Measurements from ENCODE around the gene THYN1.
"Not testable (repeated sequence)": the region's sequence is repeated elsewhere in the genome, so short reads cannot be mapped to it uniquely, and the experiment has no call there.

Gene THYN1

DNA sequence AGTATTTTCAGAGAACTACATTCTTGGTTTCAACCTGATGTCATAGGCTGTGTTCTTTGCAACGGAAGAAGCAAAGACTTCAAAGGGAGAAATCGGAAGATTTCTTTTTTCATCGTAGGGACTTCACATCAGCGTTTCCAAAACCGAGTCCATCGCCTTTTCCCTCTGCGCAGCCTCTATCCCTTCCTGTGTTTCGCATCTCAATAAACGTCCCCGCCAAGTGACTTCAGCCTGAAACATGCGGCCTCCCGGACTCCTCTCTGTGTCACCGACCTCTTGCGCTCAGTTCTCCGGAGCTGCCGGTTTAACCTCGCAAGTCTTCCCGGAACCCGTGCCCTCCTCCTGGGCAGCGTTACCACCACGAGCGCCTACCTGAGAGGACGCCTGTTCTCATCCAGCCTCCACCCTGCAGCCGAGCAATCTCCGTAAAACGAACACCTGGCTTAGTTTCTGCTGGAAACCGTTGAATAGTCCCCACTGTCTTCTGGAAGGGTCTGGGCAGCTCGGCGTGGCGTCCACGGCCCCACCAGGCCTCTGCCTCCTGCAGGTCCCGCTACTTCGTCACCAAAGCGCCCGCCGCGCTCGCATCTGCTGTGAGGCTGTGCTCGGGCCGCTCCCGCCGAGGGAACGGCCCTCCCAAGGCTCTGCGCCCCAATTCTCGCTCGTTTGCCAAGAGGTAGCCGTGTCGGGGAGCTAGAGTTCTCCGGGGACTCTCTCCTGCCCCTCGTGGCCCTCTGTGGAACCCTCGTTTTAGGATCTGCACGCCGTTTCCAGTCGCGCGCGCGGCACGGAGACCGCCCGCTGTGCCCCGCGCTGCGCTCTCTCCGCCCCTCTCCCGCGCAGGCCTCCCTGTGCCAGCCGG, 22.6 kb upstream of the THYN1 start, which contains the start of gene GLB1L3:
TSS of gene GLB1L3 (plus strand) at position 846 of the 862 bp plus-strand sequence. CDS start 362 bp downstream, outside the sequence.
- DNase-seq (ENCODE audit: extremely low read depth in 1 of 2, low read depth in 1 of 2): peak; percentile 47 to 76

DNA sequence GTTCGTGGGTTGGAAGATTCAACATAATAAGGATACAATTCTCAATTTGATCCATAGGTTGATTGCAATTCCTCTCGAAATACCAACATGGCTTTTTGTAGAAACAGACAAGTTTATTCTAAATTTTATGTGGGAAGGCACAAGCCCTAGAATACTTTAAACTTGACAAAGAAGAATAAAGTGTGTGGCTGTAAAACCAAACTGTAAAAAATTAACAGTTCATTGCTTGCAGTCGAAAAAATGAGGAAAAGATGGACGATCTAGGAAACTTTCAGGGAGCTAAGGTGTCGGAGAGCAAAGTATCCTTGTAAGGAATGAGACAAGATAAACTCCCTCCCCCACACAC, 22.0 kb upstream of the THYN1 start:
- DNase-seq (ENCODE audit: extremely low read depth in 1 of 2, low read depth in 1 of 2): no peak

DNA sequence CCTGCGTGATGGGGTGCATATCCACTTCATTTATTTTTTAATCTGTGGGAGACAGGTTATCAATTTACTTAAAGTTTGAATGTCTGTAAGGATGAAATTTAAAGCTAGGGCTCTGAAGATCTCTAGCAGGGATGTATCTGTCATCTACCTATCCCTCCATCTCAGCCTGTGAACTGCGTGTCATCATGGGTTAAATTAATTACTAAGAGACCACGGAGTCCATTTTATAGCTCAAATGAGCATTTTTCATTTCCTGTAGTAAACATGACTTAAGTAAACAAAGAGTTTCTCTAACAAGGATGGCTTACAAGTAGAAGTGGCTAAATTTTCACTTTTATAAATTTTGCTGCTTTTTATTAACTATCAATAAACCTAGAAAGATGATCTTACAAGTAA, 20.2 kb upstream of the THYN1 start:
- no peak for DNase-seq (ENCODE audit: extremely low read depth in 1 of 2, low read depth in 1 of 2)

DNA sequence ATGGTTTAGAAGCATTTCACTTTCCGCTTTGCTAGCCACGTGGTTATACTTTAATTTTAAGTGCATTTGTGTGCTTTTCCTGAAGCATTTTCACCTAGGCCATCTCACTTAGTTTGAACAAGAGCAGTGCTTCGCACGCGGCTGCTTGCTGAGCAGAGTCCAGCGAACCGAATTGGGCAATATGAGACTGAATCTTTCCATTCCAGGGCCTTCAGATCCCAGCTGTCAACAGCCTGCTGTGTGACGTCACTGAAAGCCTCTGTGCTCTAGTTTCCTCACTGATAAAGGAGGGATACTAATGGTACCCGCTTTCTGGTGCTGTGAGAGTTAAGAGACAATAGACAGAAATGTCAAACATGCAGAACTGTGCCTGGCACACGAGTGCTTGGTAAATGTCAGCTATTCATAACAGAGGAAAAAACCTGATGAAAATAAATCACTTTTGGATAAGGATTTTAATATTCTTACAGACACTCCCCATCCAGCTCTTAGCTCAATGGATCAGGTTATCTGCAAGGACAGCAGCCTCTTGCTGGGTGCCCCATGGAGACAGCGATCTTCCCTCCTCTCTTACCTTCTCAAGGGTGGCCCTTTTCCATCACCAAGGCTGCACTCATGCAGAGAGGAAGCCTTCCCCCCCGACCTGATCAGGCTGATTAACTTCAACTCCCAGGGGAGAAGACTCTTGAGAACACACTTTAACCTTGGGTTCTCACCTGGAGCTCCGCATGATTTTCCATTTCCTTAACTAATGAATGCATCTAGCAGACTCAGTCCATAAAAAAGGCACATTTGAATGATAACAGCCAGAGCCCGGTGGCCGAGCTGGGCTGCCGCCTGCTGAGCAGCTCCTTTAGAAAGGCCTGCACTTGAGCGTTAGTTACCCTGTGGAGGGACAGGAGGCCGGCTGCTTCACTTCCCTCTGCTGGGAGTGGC, 19.5 kb upstream of the THYN1 start:
- no peak for DNase-seq (ENCODE audit: extremely low read depth in 1 of 2, low read depth in 1 of 2)

DNA sequence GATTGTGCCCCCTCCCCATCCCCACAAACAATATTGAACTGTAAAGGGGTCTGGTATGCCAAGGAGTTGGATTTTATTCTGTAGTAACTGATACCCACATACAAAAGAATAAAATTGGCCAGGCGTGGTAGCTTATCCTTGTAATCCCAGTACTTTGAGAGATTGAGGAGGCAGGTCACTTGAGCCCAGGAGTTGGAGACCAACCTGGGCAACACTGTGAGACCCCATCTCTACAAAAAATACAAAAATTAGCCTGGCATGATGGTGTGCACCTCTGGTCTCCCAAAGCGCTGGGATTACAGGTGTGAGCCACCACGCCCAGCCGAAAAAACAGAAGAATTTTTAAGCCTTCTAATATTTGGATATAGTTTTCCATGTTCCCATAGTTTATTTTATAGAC, 18.8 kb upstream of the THYN1 start:
- no peak for DNase-seq (ENCODE audit: extremely low read depth in 1 of 2, low read depth in 1 of 2)

DNA sequence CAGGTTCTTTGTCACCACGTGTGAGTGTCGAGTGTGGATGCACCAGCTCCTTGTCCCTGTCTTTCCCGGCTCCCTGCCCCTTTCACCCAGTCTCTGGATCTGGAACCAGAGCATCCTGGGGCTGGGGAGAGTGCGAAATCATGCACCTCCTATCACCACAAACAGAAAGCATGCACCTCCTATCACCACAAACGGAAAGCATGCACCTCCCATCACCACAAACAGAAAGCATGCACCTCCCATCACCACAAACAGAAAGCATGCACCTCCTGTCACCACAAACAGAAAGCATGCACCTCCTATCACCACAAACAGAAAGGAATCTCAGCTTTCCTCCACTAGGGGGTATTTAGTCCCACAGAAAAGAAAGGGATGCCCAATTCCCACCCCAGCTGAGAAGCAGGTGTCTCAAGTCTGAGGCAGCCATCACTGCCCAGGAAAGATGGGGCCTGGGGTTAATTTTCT, 17.1 kb upstream of the THYN1 start:
- no peak for DNase-seq (ENCODE audit: extremely low read depth in 1 of 2, low read depth in 1 of 2)

DNA sequence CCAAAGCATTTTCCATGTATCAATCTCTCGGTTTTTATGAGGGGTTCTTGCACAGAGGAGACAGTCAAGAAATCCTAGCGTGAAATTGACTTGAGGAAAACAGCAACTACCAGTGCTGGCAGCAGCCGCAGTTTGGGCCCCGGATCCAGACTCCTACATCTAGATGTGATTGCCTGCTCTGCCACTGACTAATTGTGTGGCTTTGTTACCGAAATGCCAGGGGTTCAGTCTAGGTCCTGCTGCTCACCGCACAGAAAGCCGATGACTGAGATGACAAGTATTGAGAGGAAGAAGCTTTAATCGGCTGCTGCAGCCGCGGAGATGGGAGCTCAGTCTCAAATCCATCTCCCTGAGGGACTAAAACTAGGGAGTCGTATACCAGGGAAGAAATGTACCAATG, 14.8 kb upstream of the THYN1 start:
- DNase-seq (ENCODE audit: extremely low read depth in 1 of 2, low read depth in 1 of 2): no peak

DNA sequence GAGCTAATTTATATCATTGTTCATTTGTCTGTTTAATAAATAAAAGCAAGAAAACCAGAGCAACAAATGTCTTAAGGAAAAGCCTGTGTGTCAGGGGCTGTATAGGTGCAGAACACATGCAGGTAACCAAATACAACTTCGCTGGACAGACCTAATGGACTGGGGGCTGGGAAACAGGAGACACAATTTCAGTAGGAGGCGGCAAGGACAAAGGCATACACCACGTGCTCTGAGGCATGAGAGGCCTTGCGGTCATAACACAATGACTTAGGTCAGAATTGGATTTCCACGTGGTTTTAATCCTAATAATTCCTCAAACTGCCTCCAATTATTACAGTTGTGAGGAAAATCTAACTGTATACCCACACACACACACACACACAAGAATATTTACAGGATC, 14.3 kb upstream of the THYN1 start:
- DNase-seq (ENCODE audit: extremely low read depth in 1 of 2, low read depth in 1 of 2): no peak

DNA sequence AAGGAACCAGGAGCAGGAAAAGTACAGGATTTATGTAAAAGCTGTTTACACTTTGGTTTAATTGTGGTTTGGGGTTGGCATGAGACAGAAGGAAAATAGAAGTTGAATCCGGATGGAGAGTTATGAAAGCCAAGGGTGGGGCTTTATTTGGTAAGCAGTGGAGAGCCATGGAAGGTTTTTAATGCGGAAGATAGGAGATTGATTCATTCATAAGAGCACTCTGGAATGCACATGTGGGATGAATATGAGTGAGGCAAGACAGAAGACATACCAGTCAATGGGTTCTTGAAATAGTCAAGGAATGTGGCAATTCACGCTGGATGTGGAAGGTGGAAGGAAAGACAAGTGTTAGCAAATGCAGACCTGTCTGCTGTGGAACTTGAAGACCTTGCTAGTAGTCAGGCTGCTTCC, 13.7 kb upstream of the THYN1 start:
- DNase-seq (ENCODE audit: extremely low read depth in 1 of 2, low read depth in 1 of 2): no peak

DNA sequence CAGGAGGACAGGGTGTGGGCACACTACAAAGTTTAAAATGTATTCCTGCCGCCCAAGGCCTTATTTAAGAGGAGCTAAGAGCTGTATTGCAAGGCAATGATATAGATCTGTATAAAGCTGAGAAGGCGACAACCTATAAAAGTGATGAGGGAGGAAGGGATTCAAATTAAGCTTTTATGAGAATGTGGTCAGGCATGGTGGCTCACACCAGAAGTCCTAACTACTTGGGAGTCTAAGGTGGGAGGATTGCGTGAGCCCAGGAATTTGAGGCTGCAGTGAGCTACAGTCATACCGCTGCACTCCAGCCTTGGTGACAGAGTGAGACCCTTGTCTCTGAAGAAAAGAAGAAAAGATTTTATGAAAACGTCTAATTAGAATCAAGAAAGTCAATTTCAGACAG, 13.3 kb upstream of the THYN1 start:
- no peak for DNase-seq (ENCODE audit: extremely low read depth in 1 of 2, low read depth in 1 of 2)

DNA sequence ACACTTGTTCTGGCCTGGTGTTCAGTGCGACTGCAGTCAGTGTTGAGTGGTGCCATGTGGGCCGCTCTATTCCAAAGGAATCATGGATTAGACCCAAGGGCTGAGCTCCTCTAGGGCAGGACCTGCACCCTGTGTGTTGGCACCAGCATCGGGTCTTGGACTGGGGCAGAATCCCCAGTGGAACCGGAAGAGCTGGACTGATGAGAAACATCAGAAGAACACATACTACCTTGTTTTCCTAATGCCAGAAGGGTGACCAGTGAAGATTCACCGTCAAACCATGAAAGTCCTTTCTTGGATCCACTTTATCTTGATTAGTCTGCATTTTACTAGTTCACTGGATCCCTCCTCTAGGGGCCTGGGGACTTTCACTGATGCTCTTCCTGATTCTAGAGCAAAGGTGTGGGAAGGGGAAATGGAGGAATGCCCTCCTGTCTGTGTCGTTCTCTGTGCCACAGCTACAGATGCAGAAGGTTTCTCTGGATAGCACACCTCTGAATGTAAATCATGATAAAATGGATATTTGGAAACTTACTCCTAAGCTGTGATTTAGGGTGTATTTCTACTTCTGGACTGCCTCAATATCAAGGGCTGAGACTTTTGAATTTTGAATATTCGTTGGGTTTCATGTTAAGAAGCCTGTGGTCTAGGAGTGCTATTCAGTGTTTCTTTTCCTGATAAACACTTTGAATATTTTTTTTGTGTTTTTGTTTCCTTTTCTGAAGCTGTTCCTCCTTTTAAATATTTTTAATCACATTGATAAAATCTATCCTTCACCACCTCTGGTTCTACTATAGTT, 12.0 kb upstream of the THYN1 start:
- no peak for DNase-seq (ENCODE audit: extremely low read depth in 1 of 2, low read depth in 1 of 2)

DNA sequence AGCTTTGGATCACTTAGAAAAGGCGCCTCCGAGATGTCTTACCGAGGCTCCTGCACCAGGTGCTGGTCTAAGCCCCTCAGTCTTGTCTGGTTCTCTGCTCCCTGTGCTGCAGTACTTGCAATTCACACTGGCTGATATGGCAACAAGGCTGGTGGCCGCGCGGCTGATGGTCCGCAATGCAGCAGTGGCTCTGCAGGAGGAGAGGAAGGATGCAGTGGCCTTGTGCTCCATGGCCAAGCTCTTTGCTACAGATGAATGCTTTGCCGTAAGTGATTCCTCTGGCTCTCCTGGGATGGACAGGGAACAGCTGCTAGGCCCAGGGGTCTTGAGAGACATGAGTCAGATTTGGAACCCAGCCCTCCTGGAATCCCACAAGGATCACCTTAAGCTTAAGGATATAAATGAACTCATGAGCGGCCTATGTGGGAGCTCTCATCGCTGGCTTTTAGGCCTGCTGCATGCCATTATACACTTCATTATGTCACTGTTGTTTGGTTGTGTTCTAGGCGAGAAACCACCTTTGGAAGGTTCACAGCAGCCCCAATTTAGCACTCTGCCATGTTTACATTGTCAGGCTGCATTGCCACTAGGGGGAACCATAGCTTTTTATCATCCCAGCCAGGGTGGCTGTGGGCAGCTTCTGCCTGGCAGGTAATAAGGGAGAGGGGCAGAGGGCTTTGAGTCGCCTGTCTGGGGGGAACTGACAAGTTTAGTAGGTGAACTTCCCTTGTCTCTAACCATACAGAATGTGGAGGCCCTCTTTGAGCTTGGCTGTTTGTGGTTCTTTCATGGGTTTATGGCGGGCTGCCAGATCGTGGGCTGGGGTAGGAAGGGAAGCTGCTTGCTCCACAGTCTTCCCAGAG, 8.7 kb upstream of the THYN1 start:
- no peak for DNase-seq (ENCODE audit: extremely low read depth in 1 of 2, low read depth in 1 of 2)

DNA sequence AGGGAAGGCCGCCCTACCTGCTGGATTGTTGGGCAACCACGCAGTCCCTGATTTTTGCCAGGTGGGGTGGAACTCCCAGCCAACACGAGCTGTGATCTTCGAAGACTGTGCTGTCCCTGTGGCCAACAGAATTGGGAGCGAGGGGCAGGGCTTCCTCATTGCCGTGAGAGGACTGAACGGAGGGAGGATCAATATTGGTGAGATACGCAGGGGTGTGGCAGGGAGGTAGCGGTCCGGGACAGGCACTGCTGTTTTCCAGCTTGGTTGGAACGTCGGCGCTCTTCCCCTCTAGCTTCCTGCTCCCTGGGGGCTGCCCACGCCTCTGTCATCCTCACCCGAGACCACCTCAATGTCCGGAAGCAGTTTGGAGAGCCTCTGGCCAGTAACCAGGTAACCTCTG, 7.8 kb upstream of the THYN1 start:
- DNase-seq (ENCODE audit: extremely low read depth in 1 of 2, low read depth in 1 of 2): no peak

DNA sequence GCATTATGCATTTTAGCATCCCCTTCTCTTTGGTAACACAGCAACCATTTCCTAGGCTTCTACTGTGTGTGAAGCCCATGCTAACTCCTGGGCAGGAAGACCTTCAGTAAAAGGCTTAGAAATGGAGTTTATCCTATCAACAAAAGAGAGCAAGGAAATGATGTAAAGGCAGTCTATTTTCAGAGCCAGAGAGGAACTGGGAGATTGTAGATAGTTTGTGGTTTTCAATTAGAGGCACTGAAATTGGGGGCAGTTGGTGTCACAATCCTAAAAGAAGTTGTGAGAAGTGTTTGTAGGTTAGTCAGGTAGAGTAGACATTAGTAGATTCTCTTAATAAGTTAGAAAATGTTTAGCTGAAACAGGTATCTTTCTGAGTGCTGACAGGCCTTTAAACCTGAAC, 7.4 kb upstream of the THYN1 start:
- DNase-seq (ENCODE audit: extremely low read depth in 1 of 2, low read depth in 1 of 2): no peak

DNA sequence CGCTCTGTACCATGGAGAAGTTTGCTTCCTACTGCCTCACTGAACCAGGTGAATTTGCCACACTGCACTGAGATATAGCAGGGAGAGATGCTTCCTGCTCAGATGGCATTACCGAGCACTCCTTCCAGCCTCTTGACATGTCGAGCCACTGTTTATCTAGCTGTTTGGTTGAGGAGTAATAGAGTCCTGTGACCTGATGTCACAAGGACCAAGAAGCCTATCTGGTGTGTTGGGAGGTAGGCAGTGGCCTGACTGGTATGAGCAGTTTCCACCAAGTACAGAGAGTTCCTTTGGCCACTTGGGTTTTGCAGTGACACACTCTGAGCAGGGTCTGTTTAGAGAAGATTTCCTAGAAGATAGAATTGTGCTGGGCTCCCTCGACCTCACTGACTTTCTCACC, 5.4 kb upstream of the THYN1 start:
- DNase-seq (ENCODE audit: extremely low read depth in 1 of 2, low read depth in 1 of 2): no peak

DNA sequence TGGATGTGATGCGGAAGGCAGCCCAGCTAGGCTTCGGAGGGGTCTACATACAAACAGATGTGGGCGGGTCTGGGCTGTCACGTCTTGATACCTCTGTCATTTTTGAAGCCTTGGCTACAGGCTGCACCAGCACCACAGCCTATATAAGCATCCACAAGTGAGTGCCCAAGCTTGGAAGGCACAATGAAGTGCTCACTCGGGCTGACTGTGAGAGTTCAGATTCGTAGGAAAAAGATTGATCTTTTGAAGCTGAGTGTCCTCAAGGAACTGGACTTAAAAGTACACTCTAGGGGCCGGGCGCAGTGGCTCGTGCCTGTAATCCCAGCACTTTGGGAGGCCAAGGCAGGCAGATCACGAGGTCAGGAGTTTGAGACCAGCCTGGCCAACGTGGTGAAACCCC, 3.9 kb upstream of the THYN1 start:
- DNase-seq (ENCODE audit: extremely low read depth in 1 of 2, low read depth in 1 of 2): no peak

DNA sequence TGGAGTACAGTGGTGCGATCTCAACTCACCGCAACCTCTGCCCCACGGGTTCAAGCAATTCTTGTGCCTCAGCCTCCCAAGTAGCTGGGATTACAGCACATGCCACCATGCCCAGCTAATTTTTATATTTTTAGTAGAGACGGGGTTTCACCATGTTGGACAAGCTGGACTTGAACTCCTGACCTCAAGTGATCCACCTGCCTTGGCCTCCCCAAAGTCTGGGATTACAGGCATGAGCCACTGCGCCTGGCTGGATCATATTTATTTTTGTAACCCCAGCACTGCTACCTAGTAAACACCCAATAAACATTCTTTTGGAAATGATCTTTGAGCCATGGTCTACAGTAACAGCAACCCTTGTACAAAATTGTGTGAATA, 2.0 kb upstream of the THYN1 start:
- not testable (repeated sequence) for DNase-seq (ENCODE audit: extremely low read depth in 1 of 2, low read depth in 1 of 2)

DNA sequence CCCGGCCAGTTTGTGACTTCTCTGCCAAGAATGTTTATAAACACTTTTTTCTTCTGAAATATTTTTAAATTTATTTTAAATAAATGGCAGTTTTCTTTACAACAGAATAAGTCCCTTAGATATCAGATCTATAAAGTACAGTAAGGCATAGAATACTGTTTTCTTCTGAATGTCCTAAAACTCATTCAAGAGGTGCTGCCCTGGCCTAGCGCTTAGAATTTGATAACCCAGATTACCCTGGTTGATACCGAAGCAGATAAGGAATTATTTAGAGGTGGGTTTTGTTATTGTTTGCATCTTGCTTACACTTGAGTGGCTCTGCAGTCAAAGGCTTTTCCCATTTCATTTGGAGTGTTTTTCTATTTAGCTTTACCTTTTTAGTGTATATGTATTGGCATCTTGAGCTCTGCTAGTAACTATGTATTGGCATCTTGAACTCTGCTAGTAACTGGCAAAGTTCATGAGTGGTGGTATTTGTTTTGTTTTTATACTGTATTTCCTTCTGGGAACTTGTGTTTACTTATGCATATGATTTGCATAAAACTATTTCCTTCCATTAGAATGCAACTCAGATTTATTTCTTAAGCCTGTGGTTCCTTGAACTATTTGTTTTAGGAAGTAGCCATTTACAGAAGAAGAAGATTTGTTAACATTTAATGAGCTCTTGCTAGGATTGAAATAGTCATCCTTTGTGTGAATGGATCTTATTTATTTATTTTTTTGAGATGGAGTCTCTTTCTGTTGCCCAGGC, 1.5 kb upstream of the THYN1 start:
- no peak for DNase-seq (ENCODE audit: extremely low read depth in 1 of 2, low read depth in 1 of 2)

Data from stimulated activated CD8-positive, alpha-beta memory T cell treated with anti-CD3 and anti-CD28 coated beads, Interleukin-7, amount 100 ng/mL, for 48 hours (primary cell).